ENCODE data around the gene TNFAIP3.

TNFAIP3 gene

DNA sequence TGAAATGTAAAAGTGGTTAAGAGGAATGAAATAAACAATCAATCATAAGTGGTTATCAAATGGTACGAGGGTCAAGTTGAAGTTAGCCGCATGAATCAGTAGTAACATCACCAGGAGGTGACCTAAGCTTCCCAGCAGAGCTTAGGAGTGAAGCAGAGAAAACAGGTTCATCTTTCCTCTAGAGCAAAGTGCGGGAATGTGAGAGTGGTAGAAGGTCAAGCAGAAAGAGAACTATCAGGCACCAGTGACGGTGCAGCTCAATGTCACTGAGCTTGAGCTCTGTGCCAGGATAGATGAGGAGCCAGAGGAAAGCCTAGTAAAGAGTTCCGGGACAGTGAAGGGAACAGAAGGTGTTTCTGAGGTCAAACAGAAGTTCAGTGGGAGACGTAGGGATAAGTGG is 20.8 kb upstream of the TNFAIP3 start:
- DNase-seq = no peak

DNA sequence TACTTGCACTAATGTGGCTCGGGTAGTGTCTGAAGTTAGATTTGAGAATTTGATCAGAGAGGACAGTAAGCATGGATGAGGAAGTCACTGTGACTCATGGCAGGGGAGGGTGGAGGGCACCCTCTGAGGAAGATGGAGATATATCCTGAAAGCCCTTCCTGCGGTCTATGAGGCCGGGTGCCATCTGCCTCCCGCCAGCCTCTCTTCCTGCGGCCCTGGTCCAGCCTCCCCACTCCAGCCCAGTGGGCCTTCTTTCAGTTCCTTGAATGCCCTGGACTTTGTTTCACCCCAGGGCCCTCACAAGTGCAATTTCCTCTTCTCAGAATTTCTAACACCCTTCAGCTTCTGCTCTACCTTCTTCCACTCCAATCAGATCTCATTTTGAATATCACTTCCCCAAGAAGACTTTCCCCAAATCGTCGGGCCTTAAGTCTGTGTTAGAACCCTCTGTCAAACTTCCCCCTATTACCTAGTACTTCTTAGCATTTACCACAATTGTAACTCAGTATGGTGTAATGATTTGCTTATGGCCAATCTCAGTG is 20.2 kb upstream of the TNFAIP3 start:
- DNase-seq = no peak

DNA sequence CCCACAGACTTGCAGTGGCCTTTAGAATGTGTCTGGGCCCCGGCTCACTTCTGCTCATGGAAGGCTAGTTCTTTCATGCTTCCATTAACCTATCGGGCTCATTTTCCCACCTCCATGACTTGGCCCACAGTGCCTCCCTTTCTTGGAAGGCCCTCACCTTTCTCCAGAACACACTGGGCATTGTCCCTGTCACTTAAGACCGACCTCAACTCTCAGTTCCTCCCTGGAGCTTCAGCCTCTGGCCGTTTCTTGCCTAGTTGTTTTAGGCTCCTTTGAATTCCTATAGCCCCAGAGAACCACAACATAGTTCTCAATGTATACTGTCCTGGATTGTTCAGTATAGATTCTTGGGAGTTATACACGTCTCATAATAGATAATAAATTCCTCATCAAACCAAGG is 19.3 kb upstream of the TNFAIP3 start:
- DNase-seq = no peak

DNA sequence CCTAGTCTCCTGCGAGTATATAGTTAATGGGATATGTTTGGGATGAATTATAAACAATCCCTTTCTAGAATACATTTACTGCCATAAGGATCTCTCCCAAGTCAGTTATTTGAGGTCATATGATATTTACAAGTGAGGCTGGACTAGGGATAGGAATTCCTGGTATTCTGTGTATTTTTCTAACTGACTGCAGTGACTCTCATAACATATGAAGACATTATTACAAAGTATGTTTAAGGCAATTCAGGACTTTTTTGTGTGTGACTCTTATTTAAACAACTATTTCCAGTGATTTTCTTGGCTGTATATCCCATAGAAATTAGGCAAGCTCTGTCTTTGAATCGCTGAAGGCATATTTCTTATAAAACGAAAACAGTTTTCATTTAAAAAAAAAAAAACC is 18.4 kb upstream of the TNFAIP3 start:
- DNase-seq = no peak

DNA sequence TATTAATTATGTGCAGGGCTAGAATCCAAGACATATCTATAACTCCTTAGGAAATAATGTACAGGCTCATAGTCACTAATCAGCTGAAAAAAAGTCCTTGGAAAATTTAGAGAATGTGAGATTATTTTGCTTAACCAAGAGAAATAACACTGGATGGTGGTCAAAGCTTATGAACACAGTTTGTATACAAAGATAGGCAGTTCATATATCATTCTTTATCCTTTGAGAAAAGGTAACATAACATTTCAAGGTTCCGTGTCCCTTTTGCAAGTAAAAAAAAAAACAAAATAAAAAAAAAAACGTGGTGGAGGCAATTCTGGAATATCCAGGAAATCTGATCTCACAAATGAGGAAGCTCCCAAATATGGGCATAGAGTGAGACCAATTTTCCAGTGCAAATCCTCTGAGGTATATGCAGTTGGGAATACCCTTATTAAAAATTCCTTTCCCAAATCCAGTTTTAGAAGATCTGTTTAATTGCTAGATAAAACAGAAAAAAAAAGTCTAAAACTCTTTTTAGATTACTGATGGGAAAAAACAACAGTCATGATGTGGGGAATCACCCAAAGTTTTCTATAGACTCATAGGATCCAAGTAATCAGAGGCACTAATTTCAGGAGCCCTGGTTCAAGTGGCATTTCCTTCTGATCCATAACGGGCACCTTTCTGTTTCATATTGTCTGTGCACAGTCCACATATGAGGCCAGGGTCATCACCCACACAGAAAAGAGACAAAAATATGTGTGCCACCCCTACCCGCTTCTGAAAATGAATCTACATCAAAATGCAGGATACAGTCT is 17.7 kb upstream of the TNFAIP3 start:
- DNase-seq = no peak

DNA sequence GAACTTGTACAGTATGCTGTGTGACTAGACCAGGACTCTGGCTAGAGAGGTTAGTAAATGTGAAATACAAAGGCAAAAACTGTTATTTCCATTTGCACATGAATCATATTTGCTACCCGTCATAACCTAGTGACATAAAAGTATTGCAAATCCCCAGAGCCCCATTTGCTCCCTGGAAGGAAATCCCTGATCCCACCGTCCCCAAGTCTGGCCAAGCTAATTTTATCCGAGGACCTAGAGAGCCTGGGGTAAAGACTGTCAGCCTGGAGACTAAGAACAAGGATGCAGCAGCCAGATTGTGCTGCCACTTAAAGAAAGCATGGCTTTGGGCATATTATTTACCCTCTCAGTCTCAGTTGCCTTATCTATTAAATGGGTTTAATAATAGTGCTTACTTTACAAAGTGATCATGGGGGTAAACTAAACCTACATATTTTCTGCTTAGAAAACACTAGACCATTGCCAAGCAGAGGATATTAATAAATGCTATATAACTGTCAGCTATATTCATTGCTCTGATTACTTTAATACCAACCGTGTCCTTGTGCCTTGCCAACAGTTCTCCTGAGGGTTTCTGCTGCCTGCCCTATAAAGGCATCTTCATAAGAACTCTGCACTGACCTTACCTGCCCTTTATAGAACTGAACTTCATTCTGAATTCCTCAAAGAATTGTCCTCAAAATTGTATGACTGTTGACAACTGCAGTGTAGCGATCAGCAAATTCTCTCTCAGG is 16.9 kb upstream of the TNFAIP3 start:
- no peak for DNase-seq

DNA sequence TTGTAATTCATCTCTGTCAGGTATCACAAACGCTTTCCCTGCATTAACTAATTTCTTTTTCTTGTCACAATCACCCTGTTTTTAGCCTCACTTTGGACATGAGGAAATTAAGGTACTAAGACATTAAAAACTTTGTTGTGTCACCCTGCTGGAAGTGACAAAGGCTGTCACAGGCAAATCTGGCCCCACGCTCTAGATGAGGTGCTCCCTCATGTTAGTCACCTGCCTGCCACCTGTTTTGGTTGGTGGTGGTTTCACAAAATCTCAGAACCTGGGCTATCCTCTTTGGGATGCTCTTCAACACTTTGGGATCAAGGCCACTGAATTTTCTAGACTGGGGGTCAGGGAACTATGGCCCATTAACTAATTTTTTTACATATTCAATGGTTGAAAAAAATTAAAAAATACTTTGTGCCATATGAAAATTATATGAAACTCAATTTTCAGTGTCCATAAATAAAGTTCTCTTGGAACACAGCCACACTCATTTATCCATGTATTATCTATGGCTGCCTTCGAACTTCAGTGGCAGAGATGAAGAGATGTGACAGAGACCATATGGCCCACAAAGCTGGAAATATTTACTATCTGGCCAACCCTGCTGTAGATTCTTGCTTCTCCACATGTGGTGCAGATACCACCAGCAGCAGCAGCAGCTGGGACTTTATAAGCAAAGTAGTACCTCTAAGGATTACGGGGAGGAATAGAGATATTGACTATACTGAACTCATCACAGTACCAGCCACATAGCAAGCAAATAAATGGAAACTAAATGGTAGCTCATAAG is 16.1 kb upstream of the TNFAIP3 start:
- DNase-seq = no peak

DNA sequence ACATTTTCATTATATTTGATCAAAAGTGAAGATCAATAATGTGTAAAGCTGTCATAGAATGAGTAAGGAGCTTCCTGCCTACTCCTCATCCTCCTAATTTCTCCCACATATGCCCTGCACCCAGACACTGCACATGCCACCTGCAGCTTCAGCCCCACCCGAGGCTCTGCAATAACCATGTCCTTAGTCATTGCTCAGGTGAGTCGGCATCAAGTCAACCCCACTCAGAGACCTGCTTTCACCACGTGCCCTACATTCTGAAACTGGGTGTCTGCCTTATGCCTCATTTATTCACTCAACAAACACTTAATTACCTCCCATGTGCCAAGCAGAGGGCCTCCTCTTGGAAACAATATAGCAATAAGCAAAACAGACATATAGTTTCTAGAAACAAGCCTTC is 15.4 kb upstream of the TNFAIP3 start:
- no peak for DNase-seq

DNA sequence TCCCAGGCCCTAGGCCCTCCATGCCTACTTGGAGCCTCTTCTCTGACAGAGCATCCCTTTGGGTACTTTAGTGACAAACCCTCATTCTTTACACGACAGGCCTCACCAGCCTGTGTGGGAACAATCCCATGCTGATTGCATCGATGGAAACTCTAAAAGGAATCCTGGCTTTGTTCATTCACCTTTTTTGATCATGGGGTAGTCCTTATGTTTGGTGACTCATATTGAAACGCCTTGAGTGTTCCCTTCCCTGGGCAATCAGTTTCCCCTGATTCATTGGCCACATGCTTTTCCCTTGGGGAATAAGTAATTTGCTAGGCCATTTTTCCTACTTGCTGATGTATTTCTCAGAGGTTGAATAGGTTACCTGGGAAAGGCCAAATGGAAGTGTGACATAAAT is 14.7 kb upstream of the TNFAIP3 start:
- DNase-seq = no peak

DNA sequence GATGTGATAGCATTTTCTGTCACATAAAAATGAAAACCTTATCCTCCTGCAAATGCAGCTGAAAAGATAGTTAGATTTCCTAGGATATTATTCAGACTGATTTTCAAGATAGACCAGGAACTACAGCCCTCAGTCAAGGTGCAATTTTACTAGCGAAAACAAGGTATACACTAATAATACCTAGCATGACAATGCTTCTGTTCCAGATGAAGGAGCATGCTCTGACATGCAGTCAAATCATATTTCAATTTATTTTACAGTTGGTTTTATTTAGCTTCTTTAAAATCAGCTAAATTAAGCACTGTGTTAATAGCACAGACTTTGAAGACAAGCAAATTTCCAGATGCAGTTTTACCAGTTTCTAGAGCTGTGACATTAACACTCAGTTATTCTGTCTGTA is 14.2 kb upstream of the TNFAIP3 start:
- DNase-seq = no peak

DNA sequence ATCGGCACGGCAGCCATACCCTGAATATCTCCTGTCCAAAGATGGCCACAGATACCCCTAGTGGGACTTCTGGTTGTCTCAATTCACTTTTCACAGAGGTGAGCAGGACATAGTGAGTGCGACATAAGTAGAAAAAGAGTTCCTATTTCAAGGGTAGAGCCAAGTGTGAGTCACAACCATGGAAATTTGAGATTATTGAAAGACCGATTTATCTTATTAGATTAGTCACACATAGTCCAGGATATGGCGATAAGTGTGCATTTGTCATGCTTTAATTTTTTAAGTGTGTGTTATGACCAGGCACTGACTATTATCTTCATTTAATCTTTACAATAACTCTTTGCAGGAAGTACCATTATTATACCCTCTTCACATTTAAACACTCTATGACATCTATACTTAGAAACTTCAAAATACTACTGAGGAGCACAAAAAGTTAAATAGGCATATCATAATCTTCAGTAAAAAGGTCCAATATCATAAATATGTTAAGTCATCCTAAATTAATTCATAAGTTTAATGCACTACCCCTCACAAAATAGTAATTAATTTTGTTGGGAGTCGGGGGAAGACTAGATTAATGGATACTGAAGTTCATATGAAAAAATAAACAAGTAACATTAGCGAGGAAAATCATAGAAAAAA is 13.4 kb upstream of the TNFAIP3 start:
- DNase-seq = no peak

DNA sequence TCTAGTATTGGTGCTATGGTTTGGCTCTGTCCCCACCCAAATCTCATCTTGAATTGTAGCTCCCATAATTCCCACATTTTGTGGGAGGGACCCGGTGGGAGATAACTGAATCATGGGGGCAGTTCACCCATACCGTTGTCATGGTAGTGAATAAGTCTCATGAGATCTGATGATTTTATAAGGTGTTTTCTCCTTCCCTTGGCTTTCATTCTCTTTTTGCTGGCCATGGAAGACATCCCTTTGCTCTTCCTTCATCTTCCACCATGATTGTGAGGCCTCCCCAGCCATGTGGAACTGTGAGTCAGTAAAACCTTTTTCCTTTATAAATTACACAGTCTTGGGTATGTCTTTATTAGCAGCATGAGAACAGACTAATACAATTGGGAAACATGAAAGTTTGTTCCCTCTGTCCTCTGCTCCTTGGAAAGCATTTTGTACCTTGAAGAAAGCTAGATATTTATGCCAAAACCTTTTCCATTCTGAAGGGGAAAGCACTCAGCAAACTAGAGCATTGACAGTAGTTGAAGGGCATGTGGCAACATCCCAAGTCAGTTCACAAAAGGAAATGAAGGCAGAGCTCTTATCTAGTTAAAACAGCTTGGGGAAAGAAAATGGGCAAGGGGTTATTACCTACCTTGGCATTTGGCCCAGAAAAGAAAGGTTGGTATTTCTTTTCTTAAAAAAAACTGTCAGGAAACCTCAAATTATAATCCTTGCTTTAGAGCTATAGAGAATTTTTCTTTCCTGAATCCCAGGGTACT is 10.7 kb upstream of the TNFAIP3 start:
- no peak for DNase-seq

DNA sequence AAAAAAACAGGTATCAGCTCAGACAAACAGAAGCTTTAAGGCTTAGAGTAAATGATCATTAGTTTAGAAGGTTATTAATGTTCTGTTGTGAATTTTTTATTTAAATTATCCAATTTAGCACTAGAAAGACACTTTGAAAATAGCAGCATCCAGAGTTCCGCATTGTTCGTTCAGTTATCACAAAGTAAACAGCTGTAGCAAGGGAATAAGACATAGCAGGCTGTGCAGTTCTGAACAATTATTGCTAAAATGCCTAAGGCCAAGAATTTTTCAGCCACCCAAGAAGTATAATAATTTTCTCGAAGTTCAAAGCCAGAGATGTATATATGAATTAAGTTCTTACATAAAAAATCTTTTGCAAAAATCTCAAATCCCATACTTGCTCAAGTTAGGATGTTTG is 8.0 kb upstream of the TNFAIP3 start:
- DNase-seq = no peak

DNA sequence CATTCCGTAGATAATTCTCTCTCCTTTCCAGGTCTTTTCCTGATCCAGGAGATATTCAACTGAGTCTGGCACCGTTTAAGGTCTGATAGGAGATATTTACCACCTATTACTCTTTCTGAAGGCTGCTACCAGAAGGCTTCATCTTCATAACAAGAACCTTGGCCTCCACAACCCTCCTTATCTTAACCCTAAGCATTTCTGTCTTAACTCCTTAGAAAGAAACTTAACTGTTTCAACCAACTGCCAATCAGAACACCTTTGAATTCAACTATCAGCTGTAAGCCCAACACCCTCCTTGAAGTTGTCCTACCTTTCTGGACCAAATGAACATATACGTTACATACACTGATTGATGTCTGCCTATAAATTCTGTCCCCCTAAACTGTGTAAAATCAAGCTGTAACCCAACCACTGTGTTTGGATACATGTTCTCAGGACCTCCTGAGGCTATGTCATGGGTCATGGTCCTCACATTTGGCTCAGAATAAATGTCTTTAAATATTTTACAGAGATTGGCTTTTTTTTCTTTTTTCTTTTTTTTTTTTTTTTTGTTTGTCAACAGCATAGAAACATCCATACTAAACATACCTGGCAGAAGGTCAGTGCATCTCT is 6.6 kb upstream of the TNFAIP3 start:
- DNase-seq = no peak

DNA sequence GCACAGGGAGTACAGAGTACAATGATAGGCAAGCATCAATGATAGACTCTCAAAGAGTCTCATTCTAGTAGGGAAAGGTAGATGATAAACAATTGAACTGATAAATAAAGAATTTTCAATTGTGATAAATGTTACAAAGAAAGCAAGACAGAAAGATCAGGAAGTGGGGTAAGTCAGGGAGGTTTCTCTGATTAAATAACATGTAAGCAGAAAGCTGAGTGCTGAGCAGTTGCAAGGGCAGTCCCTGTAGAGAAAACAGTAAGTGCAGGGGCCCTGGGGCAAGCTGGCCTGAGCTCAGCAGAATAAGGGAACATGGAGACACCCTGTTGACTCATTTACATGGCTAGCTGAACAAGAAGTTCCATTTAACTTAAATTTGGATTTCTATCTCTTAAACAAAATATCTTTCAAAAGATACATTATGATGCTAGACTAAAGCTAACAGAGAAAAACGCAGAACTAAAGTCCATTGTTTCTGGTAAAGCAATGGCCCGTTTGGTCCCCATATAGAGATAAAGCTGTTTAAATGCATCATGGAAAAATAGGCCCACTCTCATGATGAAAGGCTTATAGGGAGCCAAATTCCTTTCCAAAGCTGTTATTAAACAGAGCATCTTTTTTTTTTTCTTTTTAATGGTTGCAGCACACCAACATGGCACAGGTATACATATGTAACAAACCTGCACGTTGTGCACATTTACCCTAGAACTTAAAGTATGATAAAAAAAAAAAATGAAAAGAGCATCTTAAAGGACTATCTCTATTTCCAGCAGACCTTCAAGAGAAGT is 5.3 kb upstream of the TNFAIP3 start:
- DNase-seq = no peak

DNA sequence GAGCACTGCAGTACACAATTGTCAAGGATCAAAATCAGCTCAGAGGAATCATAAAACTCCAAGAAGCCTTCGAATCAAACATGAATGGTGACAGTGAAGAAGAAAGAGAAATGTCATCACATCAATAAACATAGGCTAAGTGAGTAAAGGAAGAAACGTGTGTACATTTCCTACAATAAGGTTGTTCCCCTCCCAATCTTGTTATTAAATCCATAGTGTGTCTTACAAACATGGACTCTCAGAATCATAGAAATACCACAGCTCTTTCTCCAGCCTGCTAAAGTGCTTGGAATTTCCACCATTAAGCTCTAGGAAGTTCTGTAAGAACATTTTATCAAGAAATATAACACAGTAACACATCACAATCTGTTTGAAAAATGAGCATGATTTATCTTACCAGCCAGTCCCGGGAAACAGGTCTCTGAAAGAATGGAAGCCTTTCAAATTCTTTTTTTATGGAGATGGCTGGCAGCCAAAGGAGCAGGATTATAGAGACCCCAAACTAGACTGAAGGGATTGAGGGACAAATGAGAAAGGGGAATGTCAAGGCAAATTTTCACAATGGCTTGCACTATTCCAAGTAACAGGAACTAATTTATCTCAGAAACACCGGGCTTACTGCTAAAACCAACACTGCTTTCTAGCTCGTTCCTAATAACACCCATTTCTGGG is 4.5 kb upstream of the TNFAIP3 start:
- DNase-seq = no peak

DNA sequence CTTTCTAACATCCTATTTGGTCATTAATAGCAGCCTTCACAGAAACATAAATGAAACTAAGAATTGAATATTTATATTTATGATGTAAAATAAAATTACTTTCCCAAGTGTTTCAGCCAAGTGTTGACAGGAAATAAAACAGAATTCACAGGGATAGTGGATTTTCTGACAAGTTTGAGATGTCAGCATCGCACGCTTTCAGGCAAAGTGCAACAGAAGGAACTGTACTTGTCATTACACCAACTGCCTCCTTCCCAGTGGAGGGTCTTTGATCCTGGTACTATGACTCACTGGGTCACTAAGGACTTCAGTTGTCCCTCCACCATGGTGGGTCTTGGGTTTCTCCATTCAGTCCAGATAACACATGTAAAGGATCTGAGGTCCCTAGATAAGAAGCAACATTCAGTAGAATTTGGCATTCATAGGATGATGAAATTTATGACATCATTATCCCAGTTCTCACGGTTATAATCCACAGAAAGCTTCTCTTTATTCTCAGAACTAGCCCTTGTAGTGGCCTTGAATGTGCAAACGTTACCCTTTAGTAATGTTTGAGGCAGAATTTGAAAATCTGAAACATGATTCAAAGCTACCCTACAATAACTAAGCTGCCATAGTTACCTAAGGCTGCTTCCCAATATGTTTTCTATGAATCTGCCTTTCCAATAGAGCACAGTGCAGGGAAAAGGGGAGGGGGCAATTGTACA is 3.8 kb upstream of the TNFAIP3 start:
- DNase-seq = no peak

DNA sequence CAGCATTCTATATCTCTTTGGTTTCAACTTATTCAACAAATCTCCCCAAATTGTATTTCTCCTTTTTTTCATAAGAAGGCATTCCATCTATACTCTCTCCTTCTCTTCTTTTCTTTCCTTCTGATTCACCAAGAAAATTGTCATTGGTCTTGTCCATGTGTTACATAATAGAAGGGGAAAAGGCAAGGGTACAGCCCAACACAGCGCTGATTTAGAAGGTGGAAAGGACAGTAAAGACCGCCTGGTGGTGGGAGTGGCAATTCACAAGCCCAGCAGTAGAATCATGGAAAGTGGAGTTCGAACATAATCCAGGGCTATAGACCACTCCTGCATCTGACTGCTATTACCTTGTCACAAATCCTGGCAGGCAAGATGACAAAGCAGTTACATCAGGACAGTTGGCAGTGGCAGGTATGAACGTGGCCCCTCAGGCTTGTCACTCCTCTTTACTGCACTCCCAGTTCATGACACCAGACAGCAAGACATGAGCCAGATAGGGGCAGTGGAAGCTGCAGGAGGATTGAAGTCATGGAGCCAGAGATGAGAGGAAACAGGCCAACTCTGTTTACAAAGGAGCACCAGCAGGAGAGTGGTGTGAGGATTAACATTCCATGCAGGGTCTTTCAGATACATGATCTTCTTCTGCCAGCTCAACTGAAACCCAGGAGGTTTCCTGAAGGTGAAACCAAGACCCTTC is 2.1 kb upstream of the TNFAIP3 start:
- no peak for DNase-seq

Data from RPMI8226 (cell line).